Stimulated activated CD8-positive, alpha-beta memory T cell treated with anti-CD3 and anti-CD28 coated beads, Interleukin-7, amount 100 ng/mL, for 4 hours (primary cell): ENCODE measurements around the gene S100A12.

Experiments used
- DNase-seq, 2 donors: peaks; one replicate each; pipeline ENCODE4 v3.0.0-alpha.2; 2020; ENCODE audit warnings: low read depth in 2 of 2

S100A12 gene

DNA sequence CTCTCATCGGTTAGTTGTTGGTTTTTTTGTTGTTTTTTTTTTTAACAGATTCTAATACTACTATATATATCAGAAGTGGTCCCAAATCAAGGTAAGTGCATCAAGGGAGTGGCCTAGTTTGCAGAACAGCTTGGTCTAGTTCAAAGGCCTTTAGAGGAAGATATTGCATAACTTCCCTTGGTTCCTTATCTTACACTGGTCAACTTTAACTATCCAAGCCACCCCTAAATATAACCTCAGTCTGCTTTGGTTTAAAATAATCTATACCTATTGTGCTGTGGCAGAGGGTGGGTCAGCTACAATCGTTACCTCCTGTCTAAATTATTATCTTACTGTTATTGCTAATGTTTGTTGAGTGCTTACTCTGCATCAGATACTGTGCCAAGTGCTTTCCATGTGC is 6.9 kb downstream of the S100A12 start:
- no peak for DNase-seq

- no peak for DNase-seq
These were observed 8.3 kb downstream of the S100A12 start for GRCh38 chr1:153367090-153367489.

- DNase-seq, result no peak
These were observed 9.2 kb downstream of the S100A12 start for GRCh38 chr1:153366261-153366660.

- no peak for DNase-seq
These were observed 9.7 kb downstream of the S100A12 start for GRCh38 chr1:153365696-153366095.

- no peak for DNase-seq
These were observed 10.4 kb downstream of the S100A12 start for GRCh38 chr1:153364766-153365666.

- no peak for DNase-seq
These were observed 11.3 kb downstream of the S100A12 start for GRCh38 chr1:153364156-153364555.

DNA sequence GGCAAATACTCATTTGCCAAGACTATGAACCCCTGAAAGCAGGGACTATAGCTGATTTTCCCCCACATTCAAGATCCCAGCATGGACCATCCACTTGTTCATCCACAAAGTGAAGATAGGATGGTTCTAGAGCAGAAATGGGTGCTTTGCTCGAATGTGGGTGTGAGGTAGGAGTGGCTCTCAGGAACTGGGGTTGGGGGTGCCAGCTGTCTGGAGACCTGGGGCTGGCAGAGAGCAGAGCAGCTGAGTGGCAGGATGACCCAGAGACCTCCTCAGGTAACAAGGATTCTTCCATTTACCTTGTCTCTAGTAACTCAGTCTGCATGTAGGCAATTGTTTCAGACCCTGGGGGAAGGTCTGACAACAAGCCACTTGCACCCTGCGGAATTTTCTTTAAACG is 11.8 kb downstream of the S100A12 start:
- DNase-seq, result no peak

DNA sequence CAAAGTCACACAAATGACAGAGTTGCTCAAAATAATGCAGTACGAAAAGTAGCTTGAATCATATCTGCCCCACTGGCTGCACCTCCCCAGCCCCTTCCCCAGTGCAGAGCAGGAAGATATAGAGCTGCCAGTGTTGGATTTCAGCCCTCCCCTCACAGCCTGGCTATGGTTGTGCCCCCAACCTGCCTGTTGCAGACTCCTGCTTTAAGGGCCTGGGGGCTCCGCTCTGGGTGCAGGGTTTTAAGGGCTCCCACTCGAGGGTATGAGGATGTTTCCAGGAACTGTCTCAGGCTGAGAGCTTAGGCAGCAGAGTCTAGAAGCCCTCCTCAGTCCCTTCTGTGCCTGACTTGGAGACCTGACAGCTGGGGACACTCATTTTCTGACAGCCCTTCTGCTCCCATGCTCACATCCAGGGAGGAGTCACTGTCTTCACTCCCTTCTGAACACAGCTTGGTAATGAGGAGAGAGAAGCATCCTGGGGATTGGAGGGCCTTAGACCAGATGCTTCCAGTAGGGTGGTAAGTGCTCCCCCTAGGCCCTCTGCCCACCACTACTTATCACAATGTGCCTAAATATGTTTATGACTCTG is 13.1 kb downstream of the S100A12 start:
- DNase-seq, result no peak

GRCh38 chr1:153361480-153362109 is 13.8 kb downstream of the S100A12 start:
- no peak for DNase-seq

DNA sequence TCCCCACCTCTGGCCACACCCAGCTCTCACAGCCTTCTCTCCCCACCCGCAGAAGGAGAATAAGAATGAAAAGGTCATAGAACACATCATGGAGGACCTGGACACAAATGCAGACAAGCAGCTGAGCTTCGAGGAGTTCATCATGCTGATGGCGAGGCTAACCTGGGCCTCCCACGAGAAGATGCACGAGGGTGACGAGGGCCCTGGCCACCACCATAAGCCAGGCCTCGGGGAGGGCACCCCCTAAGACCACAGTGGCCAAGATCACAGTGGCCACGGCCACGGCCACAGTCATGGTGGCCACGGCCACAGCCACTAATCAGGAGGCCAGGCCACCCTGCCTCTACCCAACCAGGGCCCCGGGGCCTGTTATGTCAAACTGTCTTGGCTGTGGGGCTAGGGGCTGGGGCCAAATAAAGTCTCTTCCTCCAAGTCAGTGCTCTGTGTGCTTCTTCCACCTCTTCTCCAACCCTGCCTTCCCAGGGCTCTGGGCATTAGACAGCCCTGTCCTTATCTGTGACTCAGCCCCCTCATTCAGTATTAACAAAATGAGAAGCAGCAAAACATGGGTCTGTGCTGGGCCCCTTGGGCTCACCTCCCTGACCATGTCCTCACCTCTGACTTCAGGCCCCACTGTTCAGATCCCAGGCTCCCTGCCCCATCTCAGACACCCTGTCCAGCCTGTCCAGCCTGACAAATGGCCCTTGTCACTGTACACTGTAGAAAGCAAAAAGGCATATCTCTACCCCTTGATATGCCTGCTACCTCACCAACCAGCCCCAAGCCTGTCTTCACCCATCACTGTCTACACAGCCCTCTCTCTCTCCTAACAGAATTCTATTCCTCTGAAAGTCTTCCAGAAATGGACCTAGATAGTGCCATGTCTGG is 14.6 kb downstream of the S100A12 start:
- DNase-seq, result no peak

GRCh38 chr1:153360190-153360589 is 15.2 kb downstream of the S100A12 start:
- DNase-seq, result no peak

DNA sequence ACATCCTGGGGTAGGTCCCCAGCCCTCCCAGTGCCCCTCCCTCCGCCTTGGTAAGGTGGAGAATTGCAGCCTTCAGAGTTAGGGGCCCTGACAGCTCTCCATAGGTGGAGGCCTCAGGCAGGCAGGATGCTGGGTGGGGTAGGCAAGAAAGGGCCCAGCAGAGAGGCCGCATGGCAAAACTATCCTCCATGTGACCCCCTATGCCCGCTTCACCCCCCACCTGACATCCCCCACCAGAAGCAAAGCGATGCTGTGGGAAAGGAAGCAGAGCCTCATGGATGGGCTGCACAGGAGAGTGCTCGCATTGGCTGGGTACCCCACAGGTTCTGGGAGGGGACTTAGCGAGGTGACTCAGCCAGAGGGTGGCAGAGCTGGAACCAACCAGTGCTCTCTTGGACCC is 16.2 kb downstream of the S100A12 start:
- no peak for DNase-seq

DNA sequence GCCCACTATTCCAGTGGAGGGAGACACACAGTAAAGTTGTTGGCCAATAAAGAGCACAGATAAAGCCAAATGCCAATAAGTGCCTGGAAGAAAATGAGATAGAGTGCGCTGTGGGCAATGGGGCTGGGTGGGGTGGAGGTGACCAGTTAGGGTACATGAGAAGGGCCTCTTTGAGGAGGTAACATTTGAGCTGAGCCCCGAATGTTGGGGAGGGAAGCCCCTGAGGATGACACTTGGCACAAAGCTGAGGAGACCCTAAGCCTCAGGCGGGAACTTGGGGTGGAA is 16.8 kb downstream of the S100A12 start:
- DNase-seq, result no peak

GRCh38 chr1:153357853-153358690 is 17.3 kb downstream of the S100A12 start, which contains the start of gene S100A9:
Gene S100A9, plus strand, starts transcription at chr1:153357854. Its CDS starts 430 bp downstream, at chr1:153358284.
- DNase-seq, result no peak

GRCh38 chr1:153357076-153357852 is 18.2 kb downstream of the S100A12 start:
- DNase-seq, result no peak

DNA sequence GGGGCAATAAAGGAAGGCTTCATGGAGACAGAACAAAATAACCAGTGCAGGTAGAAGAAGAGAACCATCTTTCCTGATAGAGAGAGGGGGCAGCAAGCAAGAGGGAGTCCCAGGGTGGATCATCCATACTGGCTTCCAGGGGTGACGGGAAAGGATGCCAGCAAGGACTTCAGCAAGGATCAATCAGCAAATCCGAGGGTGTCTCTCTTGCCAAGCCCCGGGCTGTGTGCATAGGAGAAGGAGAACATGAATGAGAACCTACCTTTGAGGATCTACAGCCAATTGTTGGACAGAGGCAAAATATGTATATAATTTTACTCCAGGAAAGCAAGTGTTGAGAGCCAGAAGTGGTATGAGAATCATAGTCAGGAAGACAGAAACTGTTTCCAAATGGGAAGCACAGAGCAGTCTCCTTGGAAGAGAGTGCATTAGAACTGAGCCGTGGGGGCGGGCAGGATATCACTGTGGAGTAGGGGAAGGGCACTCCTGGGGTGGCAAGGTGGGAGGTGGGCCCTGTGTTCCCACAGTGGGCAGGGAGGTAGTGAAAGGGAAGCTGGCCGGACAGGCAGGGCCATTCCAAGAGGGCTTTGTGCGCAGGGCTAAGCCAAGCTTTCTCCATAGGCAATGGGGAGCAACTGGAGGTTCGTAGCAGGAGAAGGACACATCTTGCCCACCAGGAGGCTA is 18.9 kb downstream of the S100A12 start:
- DNase-seq, result no peak

DNA sequence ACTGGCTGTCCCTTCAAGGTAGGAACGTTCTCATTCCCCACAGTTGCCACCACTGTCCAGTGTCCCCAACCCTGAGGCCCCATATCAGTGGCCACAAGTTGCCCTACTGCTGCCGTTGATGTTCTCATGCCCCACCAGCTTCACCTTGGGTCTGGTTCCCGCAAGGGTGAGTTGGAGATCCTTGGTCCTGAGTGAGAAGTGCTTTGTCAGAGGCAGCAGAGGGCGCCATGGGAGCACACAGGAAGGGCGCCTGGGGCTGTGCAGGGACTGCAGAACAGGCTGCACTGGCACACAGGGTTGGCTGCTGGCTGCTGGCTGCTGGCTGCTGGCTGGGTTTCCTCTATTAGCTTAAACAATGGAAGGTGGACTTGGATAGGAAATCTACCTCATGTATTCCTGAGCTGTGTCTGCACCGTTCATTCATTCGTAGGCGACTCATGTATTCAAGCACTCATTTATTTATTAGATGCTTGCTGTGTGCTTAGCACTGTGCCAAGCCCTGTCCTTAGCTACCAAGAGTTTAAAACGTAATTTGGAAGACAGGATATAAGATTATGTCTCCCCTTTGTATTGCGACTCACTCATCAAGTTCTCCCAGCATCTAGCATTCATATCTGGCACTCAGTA is 19.9 kb downstream of the S100A12 start:
- no peak for DNase-seq

DNA sequence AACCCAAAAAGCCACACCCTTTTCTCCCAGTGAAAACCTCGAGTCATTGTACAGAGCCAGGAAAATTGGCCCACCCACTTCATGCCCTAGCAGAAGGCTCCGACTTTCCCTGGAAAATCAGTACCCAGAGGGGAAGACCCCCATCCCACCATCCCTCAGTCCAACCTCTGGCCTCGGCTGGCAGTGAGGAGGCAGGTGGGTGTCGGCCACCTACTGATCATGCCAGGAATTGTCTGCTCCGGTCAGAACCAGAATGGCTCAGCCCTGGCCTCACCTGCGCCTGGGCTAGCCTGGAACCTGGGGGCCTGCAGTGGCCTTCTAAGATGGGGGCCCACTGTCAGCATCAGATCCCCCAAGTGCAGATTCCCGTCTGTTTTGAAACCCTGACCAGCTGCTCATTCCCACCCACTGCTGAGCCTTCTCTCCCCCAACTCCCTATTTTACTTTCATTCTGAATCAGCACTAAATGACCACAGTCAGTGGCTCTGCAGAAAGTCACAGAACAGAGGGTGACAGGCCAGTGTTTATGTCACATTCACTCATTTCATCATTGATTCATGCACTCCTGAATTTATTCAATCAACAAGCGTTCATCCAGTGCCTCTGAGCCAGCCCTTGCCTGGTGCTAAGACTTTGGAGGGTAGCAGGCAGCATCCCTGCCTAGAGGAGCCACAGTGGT is 20.8 kb downstream of the S100A12 start:
- no peak for DNase-seq
